ENCODE measurements around the gene TNFRSF11A.

TNFRSF11A gene

DNA sequence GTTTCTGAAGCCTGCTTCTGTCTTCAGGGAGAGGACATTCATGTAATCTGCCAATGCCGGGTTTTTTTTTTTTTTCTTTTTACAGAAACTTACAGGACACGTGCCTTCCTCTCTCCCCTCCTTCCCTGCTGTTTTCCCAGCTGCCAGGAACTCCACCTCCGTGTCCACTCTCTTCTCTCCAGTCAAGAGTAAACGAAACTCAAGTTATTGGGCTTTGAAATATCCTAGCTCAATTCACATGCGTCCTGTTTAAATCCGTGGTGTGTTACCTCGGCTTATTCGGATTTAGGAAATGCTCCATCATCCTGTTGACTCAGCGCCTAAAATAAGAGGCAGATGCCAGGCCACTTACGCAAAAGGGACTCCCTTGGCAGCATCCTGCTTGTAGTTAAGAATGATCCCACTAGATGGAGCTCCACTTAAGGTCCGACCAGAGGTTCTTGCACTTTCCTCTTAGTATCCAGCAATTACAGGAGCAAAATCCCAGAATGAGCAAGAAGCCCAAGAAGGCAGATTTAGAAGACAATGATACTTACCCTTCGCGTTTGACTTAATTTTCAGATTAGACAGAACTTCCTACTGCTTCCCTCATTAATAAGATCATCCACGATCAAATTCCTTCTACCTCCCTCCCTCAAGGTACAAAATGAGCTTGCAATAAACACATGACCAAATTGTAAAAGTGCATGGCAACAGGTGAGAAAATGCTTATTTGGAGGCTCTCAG, 100.5 kb downstream of the TNFRSF11A start:
- DNase-seq, result peak; percentile 87

DNA sequence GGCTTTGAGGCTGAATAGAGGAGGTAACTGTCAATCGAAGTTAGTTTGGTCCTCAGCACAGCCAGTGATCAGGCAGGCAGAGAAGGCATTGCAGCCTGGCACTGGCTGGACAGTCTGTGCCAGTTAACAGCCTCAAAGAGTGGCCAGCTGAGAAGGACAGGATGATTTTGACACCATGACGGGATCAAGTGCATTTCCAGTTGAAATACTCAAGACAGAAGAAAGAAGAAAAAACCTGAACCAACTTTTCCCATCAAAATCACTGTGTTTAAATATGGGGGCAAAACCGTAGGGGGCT, 101.0 kb downstream of the TNFRSF11A start:
- no peak for DNase-seq

DNA sequence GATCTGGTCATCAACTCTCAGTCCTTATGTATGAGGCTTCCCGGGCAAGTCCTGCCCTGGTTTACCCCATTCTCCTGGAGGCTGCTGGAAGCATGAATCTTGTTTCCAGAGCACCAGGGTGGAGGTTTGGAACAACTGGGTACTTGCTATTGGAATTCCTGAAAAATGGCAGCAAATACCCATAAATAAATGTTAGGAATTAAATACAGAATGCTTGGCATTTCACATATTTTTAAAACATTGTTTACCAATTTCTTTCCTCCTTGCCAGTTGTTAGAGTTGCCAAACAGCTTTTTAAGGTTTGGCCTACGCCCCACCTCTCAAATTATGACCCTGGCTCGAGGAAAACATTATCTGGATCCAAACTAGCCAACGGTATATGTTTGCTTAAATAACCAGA, 107.1 kb downstream of the TNFRSF11A start:
- no peak for DNase-seq

DNA sequence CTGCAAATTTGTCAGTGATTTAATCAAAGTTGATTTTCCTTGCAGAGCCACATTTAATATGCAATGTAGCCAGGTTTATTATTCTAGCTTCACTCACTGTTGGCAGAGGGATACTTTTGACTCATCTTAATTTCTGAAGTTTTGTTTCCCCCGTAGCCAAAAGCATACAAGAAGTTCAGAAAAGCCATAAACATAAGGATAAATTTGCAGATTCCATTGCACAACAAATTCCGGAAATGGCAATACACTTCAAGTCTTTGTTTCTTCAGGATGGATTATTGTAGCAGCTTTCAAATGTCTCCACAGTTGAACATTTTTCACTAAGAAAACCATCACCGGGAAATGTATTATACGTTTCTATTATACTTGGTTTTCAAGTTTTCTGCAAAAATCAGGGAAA, 109.7 kb downstream of the TNFRSF11A start:
- DNase-seq, result no peak

DNA sequence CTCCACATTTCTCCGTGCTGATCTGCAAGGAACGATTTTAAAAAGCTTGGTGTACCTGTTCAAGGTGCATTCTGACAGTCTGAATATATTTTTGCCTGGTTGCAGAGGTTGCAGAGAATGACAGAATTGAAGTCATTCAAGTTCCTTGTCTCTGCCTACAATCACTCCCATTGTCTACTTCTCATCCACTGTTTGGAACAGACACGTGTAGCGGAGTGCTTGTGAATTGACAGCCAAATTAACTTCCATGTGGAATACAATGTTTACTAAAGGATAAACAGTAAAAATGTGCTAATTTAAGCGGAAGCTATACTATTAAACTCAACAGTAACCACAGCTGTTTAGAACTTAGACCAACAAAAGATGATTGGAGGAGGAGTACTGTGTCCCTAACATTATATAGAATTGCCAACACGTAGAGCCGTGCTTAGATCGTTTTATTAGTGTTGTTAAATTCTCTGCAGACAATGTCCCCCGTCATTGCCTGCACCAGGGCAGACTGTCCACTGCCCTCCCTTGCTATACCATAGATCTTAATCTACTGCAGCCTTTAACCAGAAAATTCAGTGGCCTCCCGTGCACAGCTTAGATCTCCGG, 110.4 kb downstream of the TNFRSF11A start:
- DNase-seq, result peak; percentile 3

DNA sequence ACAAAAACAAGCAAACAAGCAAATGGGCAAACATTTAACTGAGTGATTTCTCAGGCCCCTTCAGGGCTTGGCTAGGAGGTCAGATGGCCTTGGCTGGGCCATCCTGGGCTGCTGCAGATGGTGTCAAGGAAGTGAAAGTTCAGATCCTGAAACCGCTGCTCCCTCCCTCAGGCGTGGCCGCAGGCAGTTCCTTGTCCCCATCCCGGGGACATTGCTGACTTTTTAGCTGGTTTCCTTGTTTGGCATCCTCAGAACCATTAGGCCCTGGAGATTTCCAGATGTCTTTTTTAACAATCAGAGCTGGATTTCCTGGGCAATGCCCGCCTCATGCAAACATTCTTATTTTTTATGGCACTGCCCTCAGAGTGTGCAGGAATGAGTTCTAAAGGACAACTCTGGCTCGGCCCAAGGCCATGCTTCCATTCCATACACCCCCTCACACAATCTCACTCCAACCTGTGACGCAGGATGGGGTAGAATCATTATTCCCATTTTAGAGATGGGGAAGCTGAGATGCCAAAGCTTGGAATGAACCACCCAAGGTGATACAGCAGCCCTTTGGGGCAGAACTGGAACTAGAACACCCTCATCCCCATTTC, 111.6 kb downstream of the TNFRSF11A start:
- DNase-seq, result no peak

DNA sequence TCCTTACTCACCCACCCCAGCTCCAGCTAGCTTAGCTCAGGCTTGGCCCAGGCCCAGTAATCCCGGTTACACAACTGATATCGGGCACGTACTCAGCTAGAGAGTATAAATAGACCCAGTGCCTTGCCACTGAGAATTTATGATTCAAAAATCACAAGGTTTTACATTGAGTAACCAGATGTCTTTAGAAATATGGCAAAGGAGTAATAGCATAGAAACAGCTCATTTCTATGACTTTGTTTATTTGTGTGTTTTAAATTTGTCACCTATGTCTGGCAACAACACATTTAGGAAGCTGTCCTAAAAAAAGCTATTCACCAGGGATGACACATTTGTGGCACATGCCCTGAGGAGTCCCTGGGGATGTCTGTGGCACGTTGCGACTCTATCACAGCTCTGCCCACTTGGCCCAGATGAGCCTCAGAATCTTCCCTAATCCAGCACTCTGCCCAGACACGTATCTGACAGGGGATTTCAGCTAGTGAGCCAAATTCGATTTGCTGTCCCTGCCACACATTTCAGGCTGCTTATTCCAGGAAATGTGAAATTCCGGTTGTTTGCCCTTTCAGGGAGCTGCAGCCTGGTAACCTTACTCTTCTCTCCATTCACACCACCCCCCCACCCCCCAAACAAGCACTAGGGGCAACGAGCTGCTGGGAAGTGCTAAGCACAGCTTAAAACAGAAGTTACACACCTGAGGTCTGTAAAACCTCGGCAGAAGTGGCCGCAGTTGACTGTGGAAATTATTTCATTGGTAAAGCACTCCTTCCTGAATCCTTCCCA, 112.3 kb downstream of the TNFRSF11A start:
- DNase-seq, result no peak

DNA sequence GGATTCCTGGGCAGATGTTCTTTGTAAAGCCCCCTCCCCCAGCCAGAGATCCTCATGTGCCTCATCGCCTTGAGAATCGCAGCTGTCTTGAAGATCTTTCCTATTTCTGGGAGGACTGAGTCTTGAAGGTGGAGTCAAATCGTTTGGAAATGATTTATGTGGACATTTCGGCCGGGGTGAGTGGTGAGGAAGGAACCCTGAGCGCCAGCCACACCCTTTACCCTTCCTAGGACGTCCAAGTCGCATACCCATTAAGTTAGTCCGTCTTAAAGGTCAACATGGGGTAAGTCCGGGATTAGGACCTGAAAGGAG, 112.9 kb downstream of the TNFRSF11A start:
- no peak for DNase-seq

DNA sequence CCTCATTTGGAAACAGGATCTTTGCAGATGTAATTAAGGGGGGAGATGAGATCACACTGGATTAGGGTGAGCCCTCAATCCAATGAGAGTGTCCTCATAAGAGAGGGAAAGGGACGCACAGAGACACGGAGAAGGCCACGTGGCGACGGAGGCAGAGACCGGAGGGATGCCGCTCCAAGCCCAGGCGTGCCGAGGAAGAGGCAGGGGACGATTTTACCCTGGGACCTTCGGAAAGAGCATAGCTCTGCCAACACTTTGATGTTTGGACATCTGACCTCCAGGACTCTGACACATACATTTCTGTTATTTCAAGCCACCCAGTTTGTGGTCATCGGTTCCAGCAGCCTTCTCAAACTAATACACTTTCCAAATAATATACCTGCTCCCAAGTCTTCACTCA, 113.3 kb downstream of the TNFRSF11A start:
- DNase-seq, result no peak

DNA sequence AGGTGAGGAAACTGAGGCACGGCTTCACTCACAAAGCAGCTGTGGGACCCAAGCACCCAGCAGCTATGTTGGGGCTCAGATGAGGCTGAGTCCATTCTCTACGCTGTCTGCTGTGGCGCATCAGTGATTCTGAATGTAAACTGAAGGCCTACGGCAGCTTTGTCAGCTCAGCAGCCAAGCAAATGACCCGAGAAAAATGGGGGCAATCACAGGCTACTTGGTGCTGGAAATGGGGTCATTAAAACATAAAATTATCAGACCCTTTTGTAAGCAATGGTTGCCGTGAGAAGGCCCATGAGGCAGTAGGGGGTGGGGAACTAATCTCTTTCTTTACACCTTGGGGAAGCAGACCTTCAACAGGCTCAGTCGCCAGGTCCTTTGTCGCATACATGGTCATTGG, 113.8 kb downstream of the TNFRSF11A start:
- DNase-seq, result no peak
